Measurements from ENCODE around the gene BBS2. TPM values are rescaled to one million over a fixed set of nuclear protein-coding genes. Genes with fewer than 3 reads are reported as not detected.

The BBS2 gene
- total RNA-seq (2012; rRNA removed) (18.6 and 31.9 TPM in 2 replicates), polyA plus RNA-seq (2012; rRNA removed) (29.9 and 32.3 TPM in 2 replicates), Bru-seq, nascent RNA (percentile 60 among the genes with signal in this experiment), BruChase-seq, experiment 1, labeled RNA remaining after a 6-hour chase (percentile 65 among the genes with signal in this experiment), BruChase-seq, experiment 2, labeled RNA remaining after a 2-hour chase (percentile 60 among the genes with signal in this experiment)
- 9.6 and 9.7 TPM in 2 replicates for polyA plus RNA-seq (2012; cell fraction: cytosol; rRNA removed)
- 25.2 and 101 TPM in 2 replicates for polyA plus RNA-seq (2012; cell fraction: nucleus; rRNA removed; ENCODE audit: low replicate concordance)
- long read RNA-seq, transcript BBS2-201 (17 exons, 2,963 nt): major isoform, 31 of 48 reads
- long read RNA-seq, partial matches to known transcripts: 1 of 48 reads
- long read RNA-seq, other reads (novel, unspliced or antisense): 16 of 48 reads

DNA sequence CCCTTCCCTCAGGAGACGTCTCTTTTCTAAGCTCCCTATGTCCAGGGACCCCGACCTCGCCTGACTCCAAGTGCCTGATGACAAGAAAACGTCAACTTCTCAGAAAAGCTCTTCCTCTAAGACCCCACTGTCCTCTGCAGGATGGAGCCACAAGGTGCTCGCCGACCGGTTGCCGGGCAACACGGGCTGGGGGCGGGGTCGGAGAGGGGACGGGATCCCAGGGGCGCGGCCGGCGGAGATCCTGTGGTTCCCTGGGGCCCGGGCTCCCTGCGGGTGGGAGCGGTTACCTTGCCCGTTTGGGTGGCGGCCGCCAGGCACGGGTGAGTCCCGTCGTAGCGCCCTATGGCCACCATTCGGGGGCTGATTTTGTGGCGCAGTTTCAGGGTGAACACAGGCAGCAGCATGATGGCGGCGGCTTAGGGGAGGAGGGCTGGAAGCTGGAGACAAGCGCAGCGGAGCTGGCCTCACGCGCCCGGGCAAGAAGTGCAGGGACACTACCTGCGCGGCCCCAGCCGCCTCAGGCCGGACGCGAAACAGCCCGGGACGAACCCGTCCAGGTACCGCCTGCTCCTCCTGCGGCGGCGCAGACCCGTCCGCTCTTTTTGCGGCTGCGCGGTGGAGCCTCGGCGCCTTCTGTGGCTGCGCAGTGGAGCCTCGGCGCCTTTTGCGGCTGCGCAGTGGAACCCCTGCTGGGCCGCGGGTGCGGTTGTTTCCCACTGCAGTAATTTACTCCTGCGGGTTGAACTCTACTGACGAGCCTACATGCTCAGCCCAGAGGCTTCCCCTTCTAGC is at the start of gene BBS2:
Gene BBS2 (minus strand): TSS at position 566 of the 792 bp plus-strand sequence. CDS start 162 bp downstream, at position 404.
- WGBS, 2 experiments (ENCODE audit: extremely low coverage in 2 of 2, insufficient read length in 1 of 2): 1% methylated on average over 17 of the region's 65 CpGs; no CpG with 5 or more reads in 1 of the 2 experiments
- Histone ChIP-seq H4K91ac (ENCODE audit: insufficient read depth, low read depth, low read length) (peak within 1 kb of the TSS; percentile 95), H3K36me3 (ENCODE audit: control insufficient read depth, insufficient read depth, low read length) (no peaks in the 10 kb centered on the region), H3K79me1 (ENCODE audit: low read depth in 1 of 2, low read length in 2 of 2) (peaks cover 21 to 23% of the 10 kb centered on the region in 2 experiments), H3K14ac (replicated peaks; ENCODE audit: low read depth, low read length) (peak within 1 kb of the TSS; percentile 97), H2BK5ac (ENCODE audit: low read depth, low read length, poor library complexity, severe bottlenecking) (peak within 1 kb of the TSS; percentile 72), H2AK9ac (replicated peaks; ENCODE audit: low read depth, low read length, poor library complexity) (peak within 1 kb of the TSS; percentile 79), H2AFZ (replicated peaks; ENCODE audit: low read length, poor library complexity) (peak within 1 kb of the TSS; percentile 98), H3K9me3 (ENCODE audit: control insufficient read depth, insufficient read depth, low read length) (no peaks in the 10 kb centered on the region), H3K4me2 (ENCODE audit: low read depth, low read length) (peak within 1 kb of the TSS; percentile 99), H3K4me3 (ENCODE audit: insufficient read depth, low read depth, low read length) (peak within 1 kb of the TSS; percentile 92), H4K20me1 (ENCODE audit: insufficient read depth, low read length) (0 out of 2 replicates have a peak, but pooled peaks cover 6% of the 10 kb centered on the region), H3K4ac (ENCODE audit: low read depth, low read length) (peak within 1 kb of the TSS; percentile 91), H2BK15ac (ENCODE audit: low read depth, low read length) (0 out of 3 replicates have a peak within 1 kb of the TSS, but pooled peaks have one; percentile 34), H3K56ac (ENCODE audit: extremely low read depth, insufficient read depth, low read length) (peak within 1 kb of the TSS; percentile 69; the same call in 1 of the 2 replicates), H3K27me3 (ENCODE audit: control insufficient read depth, insufficient read depth, low read length) (no peaks in the 10 kb centered on the region), H2AK5ac (ENCODE audit: low read depth, low read length) (peak within 1 kb of the TSS; percentile 59; the same call in 1 of the 2 replicates), H2BK20ac (ENCODE audit: low read depth, low read length) (no peak within 1 kb of the TSS), H3K9ac (ENCODE audit: low read depth, low read length) (peak within 1 kb of the TSS; percentile 95), H4K5ac (ENCODE audit: low read depth, low read length) (peak within 1 kb of the TSS; percentile 100), H3K18ac (ENCODE audit: low read depth, low read length) (peak within 1 kb of the TSS; percentile 81), H2BK120ac (ENCODE audit: low read depth, low read length) (peak within 1 kb of the TSS; percentile 36), H3K9me1 (ENCODE audit: insufficient read depth, low read length) (peaks cover 6% of the 10 kb centered on the region), H3K4me1 (ENCODE audit: control insufficient read depth, insufficient read depth, low read length) (peaks cover 2% of the 10 kb centered on the region; the same call in 1 of the 2 replicates), H3K23ac (ENCODE audit: low read depth, low read length) (peak within 1 kb of the TSS; percentile 74; the same call in 1 of the 2 replicates), H3K27ac (ENCODE audit: insufficient read depth, low read length) (peak within 1 kb of the TSS; percentile 76), H4K8ac (ENCODE audit: low read depth in 2 of 2, low read length in 2 of 2) (peak within 1 kb of the TSS; percentile 99 to 100)
- in situ Hi-C loops (cut with MboI; ENCODE audit: low sequenced_read_pairs): no loop called here
- ChIA-PET CTCF (no interaction called here), POLR2A (ENCODE audit: unreplicated experiment) (no interaction called here)
- BruUV-seq (replicated peaks): no TSS peak
- dilution Hi-C loops (cut with HindIII; ENCODE audit: low sequenced_read_pairs, unreplicated experiment): no loop called here
- intact Hi-C loops (cut with micrococcal nuclease): no loop called here
- ATAC-seq (ENCODE audit: low read depth) (peak; percentile 99), DNase-seq (peak; percentile 71)
- no peak for TF ChIP-seq MXI1 (IDR thresholded peaks at IDR 0.05; ENCODE audit: borderline replicate concordance, low read depth, low read length)
- TF ChIP-seq, protein P1, sequence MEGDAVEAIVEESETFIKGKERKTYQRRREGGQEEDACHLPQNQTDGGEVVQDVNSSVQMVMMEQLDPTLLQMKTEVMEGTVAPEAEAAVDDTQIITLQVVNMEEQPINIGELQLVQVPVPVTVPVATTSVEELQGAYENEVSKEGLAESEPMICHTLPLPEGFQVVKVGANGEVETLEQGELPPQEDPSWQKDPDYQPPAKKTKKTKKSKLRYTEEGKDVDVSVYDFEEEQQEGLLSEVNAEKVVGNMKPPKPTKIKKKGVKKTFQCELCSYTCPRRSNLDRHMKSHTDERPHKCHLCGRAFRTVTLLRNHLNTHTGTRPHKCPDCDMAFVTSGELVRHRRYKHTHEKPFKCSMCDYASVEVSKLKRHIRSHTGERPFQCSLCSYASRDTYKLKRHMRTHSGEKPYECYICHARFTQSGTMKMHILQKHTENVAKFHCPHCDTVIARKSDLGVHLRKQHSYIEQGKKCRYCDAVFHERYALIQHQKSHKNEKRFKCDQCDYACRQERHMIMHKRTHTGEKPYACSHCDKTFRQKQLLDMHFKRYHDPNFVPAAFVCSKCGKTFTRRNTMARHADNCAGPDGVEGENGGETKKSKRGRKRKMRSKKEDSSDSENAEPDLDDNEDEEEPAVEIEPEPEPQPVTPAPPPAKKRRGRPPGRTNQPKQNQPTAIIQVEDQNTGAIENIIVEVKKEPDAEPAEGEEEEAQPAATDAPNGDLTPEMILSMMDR (conservative IDR thresholded peaks at IDR 0.05; ENCODE audit: low read depth, low read length): no peak
- no peak for TF ChIP-seq RFX5 (IDR thresholded peaks at IDR 0.05; ENCODE audit: low read depth, low read length)
- no peak for TF ChIP-seq MAFK (IDR thresholded peaks at IDR 0.05; ENCODE audit: low read depth, low read length)
- TF ChIP-seq BHLHE40 (IDR thresholded peaks at IDR 0.05; ENCODE audit: low read depth, low read length): no peak
- TF ChIP-seq RCOR1 (IDR thresholded peaks at IDR 0.05; ENCODE audit: insufficient replicate concordance, low read length): no peak
- TF ChIP-seq SMC3 (IDR thresholded peaks at IDR 0.05; ENCODE audit: low read depth, low read length): no peak
- TF ChIP-seq USF2 (IDR thresholded peaks at IDR 0.05; ENCODE audit: low read depth, low read length): no peak
- TF ChIP-seq ELK1 (IDR thresholded peaks at IDR 0.05; ENCODE audit: borderline replicate concordance, low read depth, low read length): no peak
- TF ChIP-seq FOS (IDR thresholded peaks at IDR 0.05; ENCODE audit: low read depth, low read length): no peak
- no peak for TF ChIP-seq NFE2L2 (IDR thresholded peaks at IDR 0.05; ENCODE audit: low read depth, low read length)
